Measurements from ENCODE around the gene TCF4.

TCF4 gene

DNA sequence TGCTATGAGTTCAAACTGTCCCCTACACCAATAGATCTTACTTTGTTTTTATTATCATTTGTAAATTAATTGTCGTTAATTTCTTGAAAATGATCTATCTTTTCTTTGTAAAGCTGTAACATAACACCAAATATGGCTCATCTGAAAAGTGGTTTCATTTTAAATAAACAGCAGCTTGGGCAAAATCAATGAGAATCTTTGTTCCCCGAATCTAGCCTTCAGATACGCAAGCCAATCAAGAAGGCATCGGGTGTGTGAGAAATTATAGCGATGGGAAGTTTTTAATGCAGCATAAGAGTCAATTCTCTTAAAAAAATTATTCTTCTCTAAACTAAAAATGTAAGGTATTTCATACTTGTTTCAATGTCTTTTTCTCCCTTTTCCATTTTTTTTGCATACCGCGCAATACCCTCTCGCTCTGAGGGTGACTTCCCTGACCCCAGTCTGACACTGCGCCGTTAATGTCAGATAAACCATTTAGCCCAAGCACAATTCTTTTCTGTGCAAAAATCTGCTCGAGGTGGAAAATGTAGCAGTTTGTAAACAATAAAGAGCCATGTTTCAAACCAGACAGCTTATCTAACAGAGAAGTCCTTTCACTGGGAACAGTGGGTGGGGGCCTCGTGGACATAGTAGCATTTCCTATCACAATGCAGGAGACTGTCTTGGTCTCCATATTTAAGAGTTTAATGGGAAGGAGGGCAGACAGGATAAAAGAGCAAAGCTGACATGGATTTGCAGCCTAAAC, 129.4 kb downstream of the TCF4 start:
- Histone ChIP-seq H3K79me2 (ENCODE audit: control insufficient read depth, insufficient read depth, low read length, unreplicated experiment) (peaks cover 6% of the 10 kb centered on the region), H2AFZ (ENCODE audit: low read length, unreplicated experiment) (no peak overlapping the region), H3K4me1 (ENCODE audit: control insufficient read depth, insufficient read depth, low read length, unreplicated experiment) (no peaks in the 10 kb centered on the region), H3K4me3 (ENCODE audit: low read depth, low read length) (no peak overlapping the region), H3K36me3 (ENCODE audit: insufficient read depth, low read length) (no peaks in the 10 kb centered on the region), H3K27me3 (ENCODE audit: insufficient read depth, low read length) (no peaks in the 10 kb centered on the region), H3K27ac (ENCODE audit: low read depth, low read length) (no peak overlapping the region)

DNA sequence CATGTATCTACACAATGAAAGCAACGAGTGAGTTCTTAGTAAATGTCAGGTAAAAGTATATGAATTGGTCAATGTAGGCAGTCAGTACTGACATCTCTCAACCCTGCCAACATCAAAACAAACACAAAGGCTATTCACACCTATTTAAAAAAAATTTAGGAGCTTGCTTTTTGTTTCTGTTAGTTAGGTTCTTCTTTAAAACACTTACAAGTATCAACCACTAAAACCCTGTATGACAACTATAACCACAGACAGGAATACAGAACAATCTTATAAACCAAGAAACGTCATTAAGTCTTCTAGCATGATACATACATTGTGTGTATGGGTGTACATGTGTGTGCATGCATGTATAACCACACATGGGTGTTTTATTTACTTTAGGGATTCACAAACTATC, 131.0 kb downstream of the TCF4 start:
- no peaks in the 10 kb centered on the region for H3K36me3 ChIP-seq (ENCODE audit: insufficient read depth, low read length)
- no peaks in the 10 kb centered on the region for H3K27me3 ChIP-seq (ENCODE audit: insufficient read depth, low read length)
- no peak overlapping the region for H3K4me3 ChIP-seq (ENCODE audit: low read depth, low read length)
- no peak overlapping the region for H3K27ac ChIP-seq (ENCODE audit: low read depth, low read length)
- peaks cover 10% of the 10 kb centered on the region for H3K79me2 ChIP-seq (ENCODE audit: control insufficient read depth, insufficient read depth, low read length, unreplicated experiment)
- no peak overlapping the region for H2AFZ ChIP-seq (ENCODE audit: low read length, unreplicated experiment)
- no peaks in the 10 kb centered on the region for H3K4me1 ChIP-seq (ENCODE audit: control insufficient read depth, insufficient read depth, low read length, unreplicated experiment)

DNA sequence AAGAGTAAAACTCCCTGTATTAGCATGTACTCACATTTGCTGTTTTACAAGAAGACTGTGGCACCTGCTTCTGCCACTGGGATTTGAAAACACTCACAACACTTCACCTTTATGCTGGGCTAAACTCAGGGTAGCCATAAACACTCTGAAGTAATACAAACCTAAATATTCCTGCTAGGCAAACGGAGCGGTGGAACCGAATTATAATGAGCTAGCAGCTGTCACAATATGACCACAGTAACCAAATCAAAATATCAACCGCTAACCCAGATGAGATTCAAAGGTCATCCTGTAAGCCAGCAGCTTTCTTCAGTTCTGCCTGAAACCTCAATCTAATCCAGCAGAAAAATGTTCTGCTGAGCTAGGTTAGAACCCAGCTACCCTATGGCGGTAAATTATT, 132.1 kb downstream of the TCF4 start:
- H3K27ac ChIP-seq (ENCODE audit: low read depth, low read length) = no peak overlapping the region
- H3K27me3 ChIP-seq (ENCODE audit: insufficient read depth, low read length) = no peaks in the 10 kb centered on the region
- H3K79me2 ChIP-seq (ENCODE audit: control insufficient read depth, insufficient read depth, low read length, unreplicated experiment) = peaks cover 10% of the 10 kb centered on the region
- H3K4me3 ChIP-seq (ENCODE audit: low read depth, low read length) = no peak overlapping the region
- H2AFZ ChIP-seq (ENCODE audit: low read length, unreplicated experiment) = no peak overlapping the region
- no peaks in the 10 kb centered on the region for H3K36me3 ChIP-seq (ENCODE audit: insufficient read depth, low read length)
- H3K4me1 ChIP-seq (ENCODE audit: control insufficient read depth, insufficient read depth, low read length, unreplicated experiment) = no peaks in the 10 kb centered on the region

DNA sequence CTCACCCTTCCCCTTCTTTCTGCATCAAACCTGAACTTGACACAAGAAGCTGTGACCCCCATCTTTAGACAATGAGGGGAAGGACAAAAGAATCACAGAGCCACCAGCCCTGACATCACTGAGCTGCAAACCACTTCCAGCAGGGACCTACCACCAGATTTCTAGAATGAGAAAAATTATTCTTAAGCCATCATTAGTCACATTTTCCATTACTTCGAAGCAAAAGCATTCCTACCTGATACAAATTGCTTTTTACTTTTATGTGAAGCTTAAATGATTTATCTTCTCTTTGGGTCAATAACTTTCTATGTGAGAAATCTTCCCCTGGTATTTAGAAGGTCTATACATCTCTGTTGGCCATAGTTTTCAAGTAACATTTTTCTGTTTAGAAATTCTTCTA, 134.8 kb downstream of the TCF4 start:
- Histone ChIP-seq H3K36me3 (ENCODE audit: insufficient read depth, low read length) (no peaks in the 10 kb centered on the region), H3K27me3 (ENCODE audit: insufficient read depth, low read length) (no peaks in the 10 kb centered on the region), H3K27ac (ENCODE audit: low read depth, low read length) (no peak overlapping the region), H3K79me2 (ENCODE audit: control insufficient read depth, insufficient read depth, low read length, unreplicated experiment) (peaks cover 10% of the 10 kb centered on the region), H3K4me3 (ENCODE audit: low read depth, low read length) (no peak overlapping the region), H2AFZ (ENCODE audit: low read length, unreplicated experiment) (no peak overlapping the region), H3K4me1 (ENCODE audit: control insufficient read depth, insufficient read depth, low read length, unreplicated experiment) (no peaks in the 10 kb centered on the region)

DNA sequence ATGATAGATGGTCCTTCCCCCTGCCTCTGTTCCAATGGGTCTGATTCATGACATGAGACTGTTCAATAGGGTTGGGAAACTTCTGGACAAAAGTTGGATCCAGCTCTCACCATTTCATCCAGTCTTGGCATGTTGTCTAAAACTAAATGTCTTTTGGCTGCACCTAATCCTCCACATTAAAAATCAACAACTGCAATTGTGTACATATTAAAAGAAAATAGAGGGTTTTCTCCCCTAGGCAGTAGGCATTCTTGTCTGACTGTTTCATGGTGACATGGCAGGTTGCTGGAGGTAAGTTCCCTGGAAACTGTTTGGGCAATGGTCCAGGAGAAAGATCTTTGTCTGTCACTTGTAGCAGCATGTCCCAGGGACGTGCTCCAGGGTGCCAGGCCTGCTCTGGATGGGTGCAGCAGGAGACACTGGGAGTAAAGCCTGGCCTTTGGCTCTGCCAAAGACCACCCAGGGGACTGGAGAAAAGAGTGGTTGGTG, 135.8 kb downstream of the TCF4 start:
- Histone ChIP-seq H3K4me3 (ENCODE audit: low read depth, low read length) (no peak overlapping the region), H2AFZ (ENCODE audit: low read length, unreplicated experiment) (no peak overlapping the region), H3K27ac (ENCODE audit: low read depth, low read length) (no peak overlapping the region), H3K27me3 (ENCODE audit: insufficient read depth, low read length) (no peaks in the 10 kb centered on the region), H3K4me1 (ENCODE audit: control insufficient read depth, insufficient read depth, low read length, unreplicated experiment) (no peaks in the 10 kb centered on the region), H3K36me3 (ENCODE audit: insufficient read depth, low read length) (no peaks in the 10 kb centered on the region), H3K79me2 (ENCODE audit: control insufficient read depth, insufficient read depth, low read length, unreplicated experiment) (peaks cover 6% of the 10 kb centered on the region)

DNA sequence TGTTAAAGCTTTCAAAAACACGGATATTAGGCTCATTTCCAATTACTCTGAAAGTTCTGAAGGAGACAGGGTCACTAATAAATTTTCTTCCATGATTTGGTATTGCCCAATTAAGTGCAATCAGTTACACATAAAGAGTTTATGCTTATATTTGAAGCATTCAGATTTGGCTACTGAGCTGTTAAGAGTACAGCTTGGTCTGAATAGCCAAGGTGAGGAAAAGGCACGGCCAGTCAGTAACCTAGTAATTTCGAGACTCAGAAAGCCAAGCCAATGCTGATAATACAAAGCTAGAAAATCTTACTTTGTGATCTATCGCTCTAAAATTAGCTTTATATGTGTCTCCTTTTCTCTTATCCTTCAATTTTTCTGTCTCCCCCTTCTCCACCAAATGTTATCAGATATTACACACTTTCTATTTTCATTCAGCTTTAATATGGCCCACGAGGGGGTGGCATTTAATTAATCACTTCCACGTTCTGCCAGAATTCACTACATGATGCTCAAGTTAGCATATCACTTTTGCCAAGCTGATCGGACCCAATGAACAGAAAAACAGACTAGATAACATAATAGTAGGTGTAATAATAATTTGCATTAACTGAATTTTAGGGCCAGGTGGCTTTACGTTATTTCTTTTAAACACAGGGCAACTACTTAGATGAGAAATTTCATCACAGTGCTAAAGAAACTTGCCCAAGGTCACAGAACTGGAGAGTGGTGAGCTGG, 138.4 kb downstream of the TCF4 start:
- Histone ChIP-seq H3K79me2 (ENCODE audit: control insufficient read depth, insufficient read depth, low read length, unreplicated experiment) (peaks cover 7% of the 10 kb centered on the region), H3K27me3 (ENCODE audit: insufficient read depth, low read length) (no peaks in the 10 kb centered on the region), H3K4me3 (ENCODE audit: low read depth, low read length) (no peak overlapping the region), H3K36me3 (ENCODE audit: insufficient read depth, low read length) (no peaks in the 10 kb centered on the region), H3K27ac (ENCODE audit: low read depth, low read length) (no peak overlapping the region), H2AFZ (ENCODE audit: low read length, unreplicated experiment) (no peak overlapping the region), H3K4me1 (ENCODE audit: control insufficient read depth, insufficient read depth, low read length, unreplicated experiment) (no peaks in the 10 kb centered on the region)

DNA sequence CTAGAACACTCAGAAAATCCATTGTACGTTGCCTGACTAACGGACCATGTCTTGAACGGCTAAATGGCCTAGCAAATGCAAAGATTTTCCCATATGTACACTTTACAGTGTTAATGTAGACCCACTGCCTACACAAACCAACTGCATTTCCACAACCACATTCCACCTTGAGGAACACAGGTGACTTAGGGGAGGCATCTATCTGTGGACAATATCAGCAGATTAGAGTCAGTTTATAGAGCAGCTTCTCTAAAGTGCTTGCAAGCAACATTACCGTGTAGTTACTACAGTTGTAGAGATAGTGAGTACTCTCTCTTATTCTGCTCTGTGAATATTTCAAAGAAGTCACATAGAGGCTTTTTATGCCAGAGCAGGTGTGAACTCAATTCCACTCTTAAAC, 139.6 kb downstream of the TCF4 start:
- Histone ChIP-seq H3K27ac (ENCODE audit: low read depth, low read length) (no peak overlapping the region), H3K79me2 (ENCODE audit: control insufficient read depth, insufficient read depth, low read length, unreplicated experiment) (peaks cover 7% of the 10 kb centered on the region)

DNA sequence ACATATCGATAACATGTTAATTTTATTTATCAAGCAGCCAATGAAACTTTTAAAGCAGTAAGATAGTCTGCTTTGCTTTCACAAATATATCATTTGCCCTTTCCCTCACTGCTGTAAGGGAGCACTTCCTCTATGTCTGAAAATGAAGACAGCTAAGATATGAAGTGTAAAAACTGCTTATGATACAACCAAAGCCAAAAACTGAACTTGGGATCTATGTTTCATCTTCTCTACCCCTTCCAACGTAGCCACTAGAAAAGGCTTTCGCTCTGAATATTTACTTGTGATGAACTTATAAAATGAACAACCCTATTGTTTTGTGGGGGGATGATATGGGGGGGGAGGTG, 140.3 kb downstream of the TCF4 start:
- Histone ChIP-seq H3K4me3 (ENCODE audit: low read depth, low read length) (no peak overlapping the region), H3K36me3 (ENCODE audit: insufficient read depth, low read length) (no peaks in the 10 kb centered on the region), H3K27me3 (ENCODE audit: insufficient read depth, low read length) (no peaks in the 10 kb centered on the region), H3K27ac (ENCODE audit: low read depth, low read length) (no peak overlapping the region), H3K79me2 (ENCODE audit: control insufficient read depth, insufficient read depth, low read length, unreplicated experiment) (peaks cover 6% of the 10 kb centered on the region), H2AFZ (ENCODE audit: low read length, unreplicated experiment) (no peak overlapping the region), H3K4me1 (ENCODE audit: control insufficient read depth, insufficient read depth, low read length, unreplicated experiment) (no peaks in the 10 kb centered on the region)

More for the DNA sequence above, 139.6 kb downstream of the TCF4 start:
- H3K27me3 ChIP-seq (ENCODE audit: insufficient read depth, low read length) = no peaks in the 10 kb centered on the region
- no peak overlapping the region for H3K4me3 ChIP-seq (ENCODE audit: low read depth, low read length)
- H3K36me3 ChIP-seq (ENCODE audit: insufficient read depth, low read length) = no peaks in the 10 kb centered on the region
- H3K4me1 ChIP-seq (ENCODE audit: control insufficient read depth, insufficient read depth, low read length, unreplicated experiment) = no peaks in the 10 kb centered on the region
- no peak overlapping the region for H2AFZ ChIP-seq (ENCODE audit: low read length, unreplicated experiment)

DNA sequence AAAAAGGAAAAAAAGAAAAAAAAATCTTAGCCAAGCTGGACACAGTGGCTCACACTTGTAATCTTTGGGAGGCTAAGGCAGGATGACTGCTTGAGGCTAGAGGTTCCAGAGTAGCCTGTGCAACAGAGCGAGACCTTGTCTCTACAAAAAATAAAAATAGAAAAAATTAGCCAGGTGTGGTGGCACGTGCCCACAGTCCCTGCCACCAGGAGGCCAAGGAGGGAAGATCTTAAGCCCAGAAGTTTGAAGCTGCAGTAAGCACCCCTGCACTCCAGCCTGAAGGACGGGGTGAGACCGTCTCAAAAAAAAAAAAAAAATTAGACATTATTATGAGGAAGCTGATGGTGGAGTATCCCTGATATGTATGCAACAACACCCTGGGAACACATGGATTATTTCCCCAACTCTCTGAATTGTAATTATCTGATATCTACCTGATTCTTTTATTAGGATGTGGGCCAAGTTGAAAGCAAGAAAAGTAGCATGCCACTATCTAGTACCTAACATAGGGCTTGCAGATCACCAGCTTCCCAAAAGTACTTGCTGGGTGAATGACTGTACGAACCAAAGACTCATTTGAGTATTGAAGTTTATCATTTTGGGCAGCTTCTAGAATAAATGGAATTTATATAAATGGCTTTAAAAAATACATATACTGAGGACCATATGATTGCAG, 140.9 kb downstream of the TCF4 start:
- Histone ChIP-seq H2AFZ (ENCODE audit: low read length, unreplicated experiment) (no peak overlapping the region), H3K27ac (ENCODE audit: low read depth, low read length) (no peak overlapping the region), H3K36me3 (ENCODE audit: insufficient read depth, low read length) (no peaks in the 10 kb centered on the region), H3K27me3 (ENCODE audit: insufficient read depth, low read length) (no peaks in the 10 kb centered on the region), H3K4me3 (ENCODE audit: low read depth, low read length) (no peak overlapping the region), H3K4me1 (ENCODE audit: control insufficient read depth, insufficient read depth, low read length, unreplicated experiment) (no peaks in the 10 kb centered on the region), H3K79me2 (ENCODE audit: control insufficient read depth, insufficient read depth, low read length, unreplicated experiment) (peaks cover 6% of the 10 kb centered on the region)

DNA sequence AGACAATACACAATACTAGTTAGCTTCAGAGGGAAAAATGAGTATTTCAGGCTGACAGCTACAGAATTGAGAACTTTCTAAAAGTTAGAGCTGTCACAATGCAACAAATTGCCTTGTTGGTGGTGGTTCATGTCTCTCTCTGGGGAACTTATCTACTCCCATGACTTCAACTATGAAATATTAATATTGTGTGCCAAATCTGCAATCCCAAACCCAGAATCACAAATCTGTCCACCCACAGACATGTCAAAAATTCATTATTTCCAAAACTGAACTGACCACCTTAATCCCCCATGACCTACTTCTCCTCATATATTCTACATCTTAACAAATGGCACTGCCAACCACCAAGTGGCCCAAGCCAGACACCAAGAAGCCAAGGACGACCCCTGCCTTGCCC, 143.5 kb downstream of the TCF4 start:
- peaks cover 6% of the 10 kb centered on the region for H3K79me2 ChIP-seq (ENCODE audit: control insufficient read depth, insufficient read depth, low read length, unreplicated experiment)
- H3K27me3 ChIP-seq (ENCODE audit: insufficient read depth, low read length) = no peaks in the 10 kb centered on the region
- no peak overlapping the region for H2AFZ ChIP-seq (ENCODE audit: low read length, unreplicated experiment)
- no peak overlapping the region for H3K4me3 ChIP-seq (ENCODE audit: low read depth, low read length)
- H3K4me1 ChIP-seq (ENCODE audit: control insufficient read depth, insufficient read depth, low read length, unreplicated experiment) = no peaks in the 10 kb centered on the region
- no peak overlapping the region for H3K27ac ChIP-seq (ENCODE audit: low read depth, low read length)
- no peaks in the 10 kb centered on the region for H3K36me3 ChIP-seq (ENCODE audit: insufficient read depth, low read length)
